HepG2 (cell line): ENCODE data around the gene GBGT1. TPM values are rescaled to one million over a fixed set of nuclear protein-coding genes. Genes with fewer than 3 reads are reported as not detected.

ENCODE experiments used
- ATAC-seq: fragments of 200-7000 bp; cut with Tn5 transposase; 3 replicates; pipeline ENCODE4 v1.9.1; 2020; ENCODE audit warnings: mild to moderate bottlenecking, moderate library complexity
- BruUV-seq: library from RNA; stranded (reverse); fragments of 400-500 nt; replicated peaks from 2 replicates; lab custom pipeline; 2021; lab: Mats Ljungman, UMichigan
- CTCF ChIA-PET: fragments of 300-600 bp; formaldehyde crosslinking; extraction: SDS; loops from one replicate; lab custom pipeline; 2021; ENCODE audit warnings: low total read pairs, inconsistent platforms, low intra/inter-chr PET ratio; lab: Yijun Ruan, JAX
- POLR2A ChIA-PET: fragments of 350-600 bp; sonication (Branson Sonifier 250); formaldehyde crosslinking; loops from one replicate; lab custom pipeline; 2020; ENCODE audit warnings: antibody characterized with exemption, inconsistent platforms; lab: Yijun Ruan, JAX
- DNase-seq: peaks from one replicate; pipeline ENCODE4 v3.0.0-alpha.2; 2015; ENCODE audit warnings: low spot score
- FAIRE-seq: peaks from 3 replicates; lab custom pipeline; 2011; peaks lifted over from hg19 to GRCh38; lab: Jason Lieb, UNC
- H2AFZ ChIP-seq: one replicate; pipeline ENCODE4 v1.6.1; 2011; ENCODE audit warnings: low read length, inconsistent platforms
- H3K27ac ChIP-seq: fragments of 300-600 bp; 3 replicates; pipeline ENCODE4 v1.8.0; 2011; ENCODE audit warnings: mixed run types, mild to moderate bottlenecking, mixed read lengths, low read length, inconsistent platforms; ENCODE audit not compliant: insufficient read depth; ENCODE audit errors: extremely low read length
- H3K27me3 ChIP-seq, 2 experiments: fragments of 200-600 bp in 1 of 2; 2 replicates in 1 of 2; 3 replicates in 1 of 2; pipeline versions ENCODE4 v1.6.0 to v1.8.0; 2011; ENCODE audit warnings: low read length in 2 of 2, mild to moderate bottlenecking in 2 of 2, moderate library complexity in 2 of 2, inconsistent platforms in 1 of 2; ENCODE audit not compliant: insufficient read depth in 2 of 2, control insufficient read depth in 1 of 2
- H3K36me3 ChIP-seq, 2 experiments: fragments of 200-600 bp in 1 of 2; replicated peaks in 1 of 2; 2 replicates in 1 of 2; 3 replicates in 1 of 2; pipeline versions ENCODE4 v1.5.1 to v1.8.0; 2011; ENCODE audit warnings: low read length in 2 of 2, inconsistent platforms in 1 of 2; ENCODE audit not compliant: insufficient read depth in 2 of 2, control insufficient read depth in 1 of 2
- H3K4me1 ChIP-seq: 2 replicates; pipeline ENCODE4 v1.5.1; 2012; ENCODE audit warnings: low read length, inconsistent platforms; ENCODE audit not compliant: insufficient read depth
- H3K4me2 ChIP-seq: 2 replicates; pipeline ENCODE4 v1.6.0; 2011; ENCODE audit warnings: low read depth, low read length, inconsistent platforms
- H3K4me3 ChIP-seq, 3 experiments: fragments of 200-600 bp in 1 of 3; sonication (generic), shearing (Covaris generic) in 1 of 3; replicated peaks in 1 of 3; 2 replicates each; pipeline ENCODE4 v1.5.1; 2011 to 2016; ENCODE audit warnings: low read length in 3 of 3, inconsistent platforms in 2 of 3, low read depth in 2 of 3, mild to moderate bottlenecking in 2 of 3, control low read depth in 1 of 3, mixed read lengths in 1 of 3; ENCODE audit not compliant: insufficient read depth in 1 of 3
- H3K79me2 ChIP-seq: one replicate; pipeline ENCODE4 v1.6.1; 2011; ENCODE audit warnings: low read length, inconsistent platforms; ENCODE audit not compliant: insufficient read depth
- H3K9ac ChIP-seq: 2 replicates; pipeline ENCODE4 v1.6.0; 2011; ENCODE audit warnings: mild to moderate bottlenecking, low read depth, low read length, inconsistent platforms; ENCODE audit not compliant: insufficient read depth
- H3K9me3 ChIP-seq: 2 replicates; pipeline ENCODE4 v1.5.1; 2012; ENCODE audit warnings: mild to moderate bottlenecking, low read length
- H4K20me1 ChIP-seq: 2 replicates; pipeline ENCODE4 v1.6.0; 2011; ENCODE audit warnings: inconsistent platforms, mild to moderate bottlenecking, low read length, moderate library complexity; ENCODE audit not compliant: insufficient read depth
- CEBPB ChIP-seq: IDR thresholded peaks from 2 replicates; pipeline ENCODE4 v1.6.1; 2011; ENCODE audit warnings: low read depth, low read length, improper control_type of control experiment, borderline replicate concordance
- MIER3 ChIP-seq: IDR thresholded peaks from 2 replicates; pipeline ENCODE4 v1.6.1; 2016; ENCODE audit warnings: missing compliant biosample characterization, borderline replicate concordance
- POLR2G ChIP-seq: fragments of 200-400 bp; formaldehyde crosslinking; IDR thresholded peaks from 2 replicates; pipeline ENCODE4 v1.6.1; 2018; ENCODE audit warnings: mild to moderate bottlenecking, low read depth, low read length, moderate library complexity
- RNF219 ChIP-seq: sonication (generic); formaldehyde crosslinking; IDR thresholded peaks from 2 replicates; pipeline ENCODE4 v1.5.0; 2020; ENCODE audit warnings: mild to moderate bottlenecking, missing genetic modification reagents
- ZNF441 ChIP-seq: sonication (generic); formaldehyde crosslinking; IDR thresholded peaks from 2 replicates; pipeline ENCODE4 v1.7.0; 2021; ENCODE audit warnings: missing genetic modification reagents, borderline replicate concordance
- ZNF768 ChIP-seq: sonication (generic); formaldehyde crosslinking; IDR thresholded peaks from 2 replicates; pipeline ENCODE4 v1.4.0; 2020; ENCODE audit warnings: missing genetic modification reagents
- WGBS: methylation state at CpG from one replicate; pipeline ENCODE4 v1.1.6; 2017; ENCODE audit warnings: low lambda C conversion rate; 5-methylcytosine and 5-hydroxymethylcytosine counted together
- in situ Hi-C: cut with HindIII; loops from 2 replicates; pipeline ENCODE4 v1.10.0; 2017; ENCODE audit warnings: low pct_unique_long_range_greater_than_20kb; ENCODE audit not compliant: extremely low pct_ligation_motif_present
- intact Hi-C: fragments of 100-400 bp; cut with micrococcal nuclease; formaldehyde crosslinking; loops from one replicate; pipeline ENCODE4 v1.10.0; 2022; ENCODE audit not compliant: unreplicated experiment
- polyA plus RNA-seq, 8 experiments: library from polyadenylated mRNA; depleted of rRNA in 3 of 8; stranded (reverse) in 7 of 8; unstranded in 1 of 8; fragments of >200 nt; fragmentation: Illumina TruSeq in 4 of 8; extraction: Trizol in 4 of 8; gene quantifications; 2 replicates each; pipeline versions ENCODE4 v1.2.1 to v1.2.3, GENCODE V29; 2011 to 2016; ENCODE audit warnings: low read depth in 4 of 8, missing spikeins in 1 of 8, mixed read lengths in 1 of 8; ENCODE audit not compliant: insufficient read depth in 1 of 8
- total RNA-seq, 5 experiments: library from RNA; depleted of rRNA; stranded (reverse); fragments of >200 nt; fragmentation: Illumina TruSeq; extraction: Trizol; gene quantifications; 2 replicates each; pipeline ENCODE4 v1.2.3, GENCODE V29; 2016; ENCODE audit warnings: low read depth in 1 of 5
- TF ChIP-seq, protein P1 (sequence below): sonication (generic); formaldehyde crosslinking; IDR thresholded peaks from 2 replicates; pipeline ENCODE4 v1.4.0; 2020; ENCODE audit warnings: missing genetic modification reagents
- TF ChIP-seq, protein P2 (sequence below): sonication (generic); formaldehyde crosslinking; IDR thresholded peaks from 2 replicates; pipeline ENCODE4 v1.5.0; 2020; ENCODE audit warnings: mild to moderate bottlenecking, missing genetic modification reagents
- TF ChIP-seq, protein P3 (sequence below): sonication (generic); formaldehyde crosslinking; IDR thresholded peaks from 2 replicates; pipeline ENCODE4 v1.8.1; 2023; ENCODE audit warnings: mild to moderate bottlenecking, moderate library complexity, missing genetic modification reagents
- TF ChIP-seq, protein P4 (sequence below): sonication (generic); formaldehyde crosslinking; IDR thresholded peaks from 2 replicates; pipeline ENCODE4 v1.4.0; 2020; ENCODE audit warnings: mild to moderate bottlenecking, missing genetic modification reagents

Gene GBGT1
- total and polyA plus RNA-seq, 2 of the 13 experiments (the other 11 are each of a cell fraction or from before 2014, with no cell fraction given) = not detected

DNA sequence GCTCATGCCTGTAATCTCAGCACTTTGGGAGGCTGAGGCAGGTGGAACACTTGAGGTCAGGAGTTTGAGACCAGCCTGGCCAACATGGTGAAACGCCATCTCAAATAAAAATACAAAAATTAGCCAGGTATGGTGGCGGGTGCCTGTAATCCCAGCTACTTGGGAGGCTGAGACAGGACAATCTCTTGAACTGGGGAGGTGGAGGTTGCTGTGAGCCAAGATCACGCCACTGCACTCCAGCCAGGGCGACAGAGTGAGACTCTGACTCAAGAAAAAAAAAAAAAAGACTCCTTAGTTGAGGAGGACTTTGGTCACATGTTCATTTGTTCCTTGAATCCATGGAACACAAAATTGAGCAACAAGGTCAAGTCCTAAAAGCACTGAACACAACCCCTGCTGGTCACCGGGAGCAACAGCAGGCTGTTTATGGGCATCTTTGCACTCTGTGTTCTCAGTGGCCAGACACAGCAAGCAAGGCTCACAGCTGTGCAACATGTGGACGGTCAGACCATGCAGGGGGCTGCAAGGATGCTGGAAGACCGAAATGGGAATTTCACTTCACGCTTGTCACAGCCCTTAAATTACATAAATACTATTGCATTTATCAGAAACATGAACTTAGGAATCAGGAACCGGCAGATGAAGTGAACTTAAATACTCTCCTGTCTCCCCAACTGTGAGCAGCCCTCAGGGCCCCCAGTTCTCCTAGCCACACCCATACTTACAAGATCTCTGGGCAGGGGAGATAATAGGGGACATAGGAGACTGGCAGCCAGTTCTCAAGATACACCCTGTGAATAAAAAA lies 2.8 kb downstream of the GBGT1 start (continued):
- TF ChIP-seq POLR2G (no peak), CEBPB (peak; percentile 81; the same call in 1 of the 2 replicates)

GRCh38 chr9:133158695-133159094 lies 5.0 kb downstream of the GBGT1 start:
- peaks cover 0 to 9% of the 10 kb centered on the region in 2 experiments; a peak in 1 of 5 replicates for H3K27me3 ChIP-seq
- WGBS = 79% methylated on average over 3 of the region's 3 CpGs
- ATAC-seq (no peak), DNase-seq (no peak), FAIRE-seq (no peak)
- no peaks in the 10 kb centered on the region for H3K36me3 ChIP-seq
- no peaks in the 10 kb centered on the region for H3K79me2 ChIP-seq
- H4K20me1 ChIP-seq = no peaks in the 10 kb centered on the region
- H3K4me2 ChIP-seq = no peak overlapping the region
- H3K9ac ChIP-seq = no peak overlapping the region
- H2AFZ ChIP-seq = no peak overlapping the region
- no TSS peak for BruUV-seq
- H3K9me3 ChIP-seq = no peaks in the 10 kb centered on the region
- POLR2A ChIA-PET = interaction anchor here (3.1 kb wide), 1 partner anchor 9 kb away, joined by 12 read pairs; no protein-coding TSS in a partner anchor
- intact Hi-C loops = no loop called here
- in situ Hi-C loops = no loop called here
- CTCF ChIA-PET = no interaction called here
- peaks cover 12% of the 10 kb centered on the region for H3K4me1 ChIP-seq
- no peak overlapping the region for H3K4me3 ChIP-seq
- no peak overlapping the region for H3K27ac ChIP-seq
- no peak for TF ChIP-seq ZNF768 (CRISPR knock-in tag)
- TF ChIP-seq, protein P1, sequence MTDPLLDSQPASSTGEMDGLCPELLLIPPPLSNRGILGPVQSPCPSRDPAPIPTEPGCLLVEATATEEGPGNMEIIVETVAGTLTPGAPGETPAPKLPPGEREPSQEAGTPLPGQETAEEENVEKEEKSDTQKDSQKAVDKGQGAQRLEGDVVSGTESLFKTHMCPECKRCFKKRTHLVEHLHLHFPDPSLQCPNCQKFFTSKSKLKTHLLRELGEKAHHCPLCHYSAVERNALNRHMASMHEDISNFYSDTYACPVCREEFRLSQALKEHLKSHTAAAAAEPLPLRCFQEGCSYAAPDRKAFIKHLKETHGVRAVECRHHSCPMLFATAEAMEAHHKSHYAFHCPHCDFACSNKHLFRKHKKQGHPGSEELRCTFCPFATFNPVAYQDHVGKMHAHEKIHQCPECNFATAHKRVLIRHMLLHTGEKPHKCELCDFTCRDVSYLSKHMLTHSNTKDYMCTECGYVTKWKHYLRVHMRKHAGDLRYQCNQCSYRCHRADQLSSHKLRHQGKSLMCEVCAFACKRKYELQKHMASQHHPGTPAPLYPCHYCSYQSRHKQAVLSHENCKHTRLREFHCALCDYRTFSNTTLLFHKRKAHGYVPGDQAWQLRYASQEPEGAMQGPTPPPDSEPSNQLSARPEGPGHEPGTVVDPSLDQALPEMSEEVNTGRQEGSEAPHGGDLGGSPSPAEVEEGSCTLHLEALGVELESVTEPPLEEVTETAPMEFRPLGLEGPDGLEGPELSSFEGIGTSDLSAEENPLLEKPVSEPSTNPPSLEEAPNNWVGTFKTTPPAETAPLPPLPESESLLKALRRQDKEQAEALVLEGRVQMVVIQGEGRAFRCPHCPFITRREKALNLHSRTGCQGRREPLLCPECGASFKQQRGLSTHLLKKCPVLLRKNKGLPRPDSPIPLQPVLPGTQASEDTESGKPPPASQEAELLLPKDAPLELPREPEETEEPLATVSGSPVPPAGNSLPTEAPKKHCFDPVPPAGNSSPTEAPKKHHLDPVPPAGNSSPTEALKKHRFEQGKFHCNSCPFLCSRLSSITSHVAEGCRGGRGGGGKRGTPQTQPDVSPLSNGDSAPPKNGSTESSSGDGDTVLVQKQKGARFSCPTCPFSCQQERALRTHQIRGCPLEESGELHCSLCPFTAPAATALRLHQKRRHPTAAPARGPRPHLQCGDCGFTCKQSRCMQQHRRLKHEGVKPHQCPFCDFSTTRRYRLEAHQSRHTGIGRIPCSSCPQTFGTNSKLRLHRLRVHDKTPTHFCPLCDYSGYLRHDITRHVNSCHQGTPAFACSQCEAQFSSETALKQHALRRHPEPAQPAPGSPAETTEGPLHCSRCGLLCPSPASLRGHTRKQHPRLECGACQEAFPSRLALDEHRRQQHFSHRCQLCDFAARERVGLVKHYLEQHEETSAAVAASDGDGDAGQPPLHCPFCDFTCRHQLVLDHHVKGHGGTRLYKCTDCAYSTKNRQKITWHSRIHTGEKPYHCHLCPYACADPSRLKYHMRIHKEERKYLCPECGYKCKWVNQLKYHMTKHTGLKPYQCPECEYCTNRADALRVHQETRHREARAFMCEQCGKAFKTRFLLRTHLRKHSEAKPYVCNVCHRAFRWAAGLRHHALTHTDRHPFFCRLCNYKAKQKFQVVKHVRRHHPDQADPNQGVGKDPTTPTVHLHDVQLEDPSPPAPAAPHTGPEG = no peak
- TF ChIP-seq, protein P2, sequence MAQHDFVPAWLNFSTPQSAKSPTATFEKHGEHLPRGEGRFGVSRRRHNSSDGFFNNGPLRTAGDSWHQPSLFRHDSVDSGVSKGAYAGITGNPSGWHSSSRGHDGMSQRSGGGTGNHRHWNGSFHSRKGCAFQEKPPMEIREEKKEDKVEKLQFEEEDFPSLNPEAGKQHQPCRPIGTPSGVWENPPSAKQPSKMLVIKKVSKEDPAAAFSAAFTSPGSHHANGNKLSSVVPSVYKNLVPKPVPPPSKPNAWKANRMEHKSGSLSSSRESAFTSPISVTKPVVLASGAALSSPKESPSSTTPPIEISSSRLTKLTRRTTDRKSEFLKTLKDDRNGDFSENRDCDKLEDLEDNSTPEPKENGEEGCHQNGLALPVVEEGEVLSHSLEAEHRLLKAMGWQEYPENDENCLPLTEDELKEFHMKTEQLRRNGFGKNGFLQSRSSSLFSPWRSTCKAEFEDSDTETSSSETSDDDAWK (CRISPR knock-in tag) = no peak
- TF ChIP-seq RNF219 (CRISPR knock-in tag) = no peak
- TF ChIP-seq, protein P3, sequence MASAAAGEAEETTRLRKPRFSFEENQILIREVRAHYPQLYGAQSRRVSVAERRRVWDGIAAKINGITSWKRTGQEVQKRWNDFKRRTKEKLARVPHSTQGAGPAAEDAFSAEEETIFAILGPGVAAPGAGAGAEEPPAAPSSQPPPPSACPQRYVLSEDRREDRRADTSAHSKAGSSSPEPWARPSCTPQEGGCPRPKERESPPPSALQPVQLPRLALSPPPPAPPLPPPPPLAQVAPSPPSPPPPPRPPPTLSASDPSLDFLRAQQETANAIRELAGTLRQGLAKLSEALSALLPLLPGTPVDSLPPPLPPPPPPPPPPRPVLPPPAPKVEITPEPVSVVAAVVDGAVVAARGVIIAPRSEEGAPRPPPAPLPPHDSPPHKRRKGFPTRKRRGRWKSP (CRISPR knock-in tag) = no peak
- TF ChIP-seq ZNF441 (CRISPR knock-in tag) = no peak
- no peak for TF ChIP-seq MIER3 (CRISPR knock-in tag)
- TF ChIP-seq, protein P4, sequence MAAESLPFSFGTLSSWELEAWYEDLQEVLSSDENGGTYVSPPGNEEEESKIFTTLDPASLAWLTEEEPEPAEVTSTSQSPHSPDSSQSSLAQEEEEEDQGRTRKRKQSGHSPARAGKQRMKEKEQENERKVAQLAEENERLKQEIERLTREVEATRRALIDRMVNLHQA (CRISPR knock-in tag) = no peak
